ENCODE measurements around the gene EHMT2. TPM values are rescaled to one million over a fixed set of nuclear protein-coding genes. Genes with fewer than 3 reads are reported as not detected.

Gene EHMT2
- total and polyA plus RNA-seq, 2 of the 4 experiments (the other 2 are of a cell fraction): 38.0 to 51.2 TPM

GRCh38 chr6:31915351-31915750 lies 17.9 kb upstream of the EHMT2 start:
- no TSS peak for BruUV-seq (replicated peaks)
- Histone ChIP-seq H3K23ac (ENCODE audit: low read depth, low read length) (no peak overlapping the region), H3K4ac (ENCODE audit: low read depth, low read length) (no peak overlapping the region), H3K27me3 (ENCODE audit: control insufficient read depth, insufficient read depth, low read length) (no peaks in the 10 kb centered on the region), H3K9me1 (ENCODE audit: insufficient read depth, low read length) (peaks cover 9% of the 10 kb centered on the region; the same call in 1 of the 2 replicates), H2BK15ac (ENCODE audit: low read depth, low read length) (no peak overlapping the region), H3K18ac (ENCODE audit: low read depth, low read length) (no peak overlapping the region), H2AFZ (replicated peaks; ENCODE audit: low read length, poor library complexity) (no peak overlapping the region), H3K4me3 (ENCODE audit: insufficient read depth, low read depth, low read length) (no peak overlapping the region), H4K5ac (ENCODE audit: low read depth, low read length) (no peak overlapping the region), H3K14ac (replicated peaks; ENCODE audit: low read depth, low read length) (no peak overlapping the region), H3K27ac (ENCODE audit: insufficient read depth, low read length) (no peak overlapping the region), H3K36me3 (ENCODE audit: control insufficient read depth, insufficient read depth, low read length) (no peaks in the 10 kb centered on the region), H3K9me3 (ENCODE audit: control insufficient read depth, insufficient read depth, low read length) (no peaks in the 10 kb centered on the region), H2AK9ac (replicated peaks; ENCODE audit: low read depth, low read length, poor library complexity) (no peak overlapping the region), H3K4me1 (ENCODE audit: control insufficient read depth, insufficient read depth, low read length) (peaks cover 3% of the 10 kb centered on the region; the same call in 1 of the 2 replicates), H2BK120ac (ENCODE audit: low read depth, low read length) (no peak overlapping the region), H2AK5ac (ENCODE audit: low read depth, low read length) (no peak overlapping the region), H2BK5ac (ENCODE audit: low read depth, low read length, poor library complexity, severe bottlenecking) (no peak overlapping the region), H3K79me1 (ENCODE audit: low read depth in 1 of 2, low read length in 2 of 2) (no peaks in the 10 kb centered on the region), H3K4me2 (ENCODE audit: low read depth, low read length) (no peak overlapping the region), H4K8ac (ENCODE audit: low read depth in 2 of 2, low read length in 2 of 2) (no peak overlapping the region), H3K9ac (ENCODE audit: low read depth, low read length) (no peak overlapping the region), H3K56ac (ENCODE audit: extremely low read depth, insufficient read depth, low read length) (no peak overlapping the region), H2BK20ac (ENCODE audit: low read depth, low read length) (no peak overlapping the region), H4K20me1 (ENCODE audit: insufficient read depth, low read length) (no peaks in the 10 kb centered on the region), H4K91ac (ENCODE audit: insufficient read depth, low read depth, low read length) (no peak overlapping the region)
- DNase-seq (no peak), ATAC-seq (ENCODE audit: low read depth) (no peak)
- in situ Hi-C loops (cut with MboI; ENCODE audit: low sequenced_read_pairs): no loop called here
- ChIA-PET POLR2A (ENCODE audit: unreplicated experiment) (no interaction called here), CTCF (no interaction called here)
- dilution Hi-C loops (cut with HindIII; ENCODE audit: low sequenced_read_pairs, unreplicated experiment): no loop called here
- intact Hi-C loops (cut with micrococcal nuclease): no loop called here
- no peak for TF ChIP-seq FOS (IDR thresholded peaks at IDR 0.05; ENCODE audit: low read depth, low read length)
- no peak for TF ChIP-seq CEBPB (IDR thresholded peaks at IDR 0.05; ENCODE audit: low read depth, low read length)
- no peak for TF ChIP-seq NFE2L2 (IDR thresholded peaks at IDR 0.05; ENCODE audit: low read depth, low read length)
- no peak for TF ChIP-seq USF2 (IDR thresholded peaks at IDR 0.05; ENCODE audit: low read depth, low read length)
- TF ChIP-seq CTCF (conservative IDR thresholded peaks at IDR 0.05; ENCODE audit: low read depth, low read length): no peak
